H1 (cell line): ENCODE results near the gene CCDC178. TPM values are rescaled to one million over a fixed set of nuclear protein-coding genes. Genes with fewer than 3 reads are reported as not detected.

Experiments used
- KDM1A ChIP-seq: fragments of 200-600, 300-600 bp; sonication (generic); IDR thresholded peaks from 2 replicates; pipeline ENCODE4 v1.7.1; 2016; ENCODE audit warnings: mild to moderate bottlenecking, low read length, borderline replicate concordance
- POLR2A ChIP-seq, 2 experiments: IDR thresholded peaks; 1 replicate in 1 of 2; 2 replicates in 1 of 2; pipeline ENCODE4 v1.6.1; 2011; ENCODE audit warnings: low read depth in 2 of 2, low read length in 2 of 2, mild to moderate bottlenecking in 2 of 2; ENCODE audit errors: control extremely low read depth in 1 of 2
- RBBP5 ChIP-seq: IDR thresholded peaks from 2 replicates; pipeline ENCODE4 v1.7.1; 2012; ENCODE audit warnings: low read depth, mild to moderate bottlenecking, inconsistent platforms, low read length, moderate library complexity, borderline replicate concordance
- RFX5 ChIP-seq: IDR thresholded peaks from 2 replicates; pipeline ENCODE4 v1.6.1; 2011; ENCODE audit warnings: low read depth, low read length, improper control_type of control experiment, borderline replicate concordance
- SAP30 ChIP-seq: fragments of 300-600 bp; sonication (generic); IDR thresholded peaks from 2 replicates; pipeline ENCODE4 v1.7.1; 2012; ENCODE audit warnings: low read length, moderate library complexity, mild to moderate bottlenecking, inconsistent platforms; ENCODE audit not compliant: insufficient read depth, insufficient replicate concordance
- SRF ChIP-seq: IDR thresholded peaks from 2 replicates; pipeline ENCODE4 v1.6.1; 2011; ENCODE audit warnings: mild to moderate bottlenecking, low read depth, low read length, moderate library complexity
- polyA plus RNA-seq, 7 experiments: library from polyadenylated mRNA; depleted of rRNA in 3 of 7; stranded (reverse) in 5 of 7; unstranded in 2 of 7; fragments of >200 nt in 5 of 7; fragments of 200-250 nt in 2 of 7; gene quantifications; 1 replicate in 5 of 7; 2 replicates in 1 of 7; 4 replicates in 1 of 7; pipeline versions ENCODE4 v1.2.1 to v1.2.3, GENCODE V29; 2011 to 2013; ENCODE audit warnings: missing spikeins in 2 of 7, mixed read lengths in 2 of 7
- total RNA-seq: library from RNA; stranded (reverse); fragmentation: NEBNext Ultra II Directional; extraction: Animal tissue kit (Norgen Biotek cat#: 25700); gene quantifications from 2 replicates; pipeline ENCODE4 v1.2.1, GENCODE V29; 2021
- TF ChIP-seq, protein P1 (sequence below): fragments of 300-600 bp; sonication (generic); IDR thresholded peaks from 2 replicates; pipeline ENCODE4 v1.7.1; 2012; ENCODE audit warnings: low read length, moderate library complexity, mild to moderate bottlenecking, inconsistent platforms; ENCODE audit not compliant: insufficient replicate concordance

Gene CCDC178
- total and polyA plus RNA-seq, 2 of the 8 experiments (the other 6 are each of a cell fraction or from before 2014, with no cell fraction given): not detected

DNA sequence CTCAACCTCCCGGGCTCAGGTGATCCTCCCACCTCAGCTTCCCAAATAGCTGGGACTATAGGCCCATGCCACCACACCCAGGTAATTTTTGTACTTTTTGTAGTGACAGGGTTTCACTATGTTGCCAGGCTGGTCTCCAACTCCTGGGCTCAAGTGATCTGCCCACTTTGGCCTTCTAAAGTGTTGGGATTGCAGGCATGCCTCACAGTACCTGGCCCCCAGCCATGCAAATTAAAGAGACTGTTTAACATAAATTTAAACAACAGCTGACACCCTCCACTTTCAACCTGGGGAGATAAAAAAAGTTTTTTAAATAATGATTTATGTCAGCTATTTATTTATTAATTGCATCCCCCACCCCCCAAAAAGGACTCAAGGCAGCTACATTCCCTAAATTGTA lies 234.7 kb downstream of the CCDC178 start (continued):
- TF ChIP-seq, protein P1, sequence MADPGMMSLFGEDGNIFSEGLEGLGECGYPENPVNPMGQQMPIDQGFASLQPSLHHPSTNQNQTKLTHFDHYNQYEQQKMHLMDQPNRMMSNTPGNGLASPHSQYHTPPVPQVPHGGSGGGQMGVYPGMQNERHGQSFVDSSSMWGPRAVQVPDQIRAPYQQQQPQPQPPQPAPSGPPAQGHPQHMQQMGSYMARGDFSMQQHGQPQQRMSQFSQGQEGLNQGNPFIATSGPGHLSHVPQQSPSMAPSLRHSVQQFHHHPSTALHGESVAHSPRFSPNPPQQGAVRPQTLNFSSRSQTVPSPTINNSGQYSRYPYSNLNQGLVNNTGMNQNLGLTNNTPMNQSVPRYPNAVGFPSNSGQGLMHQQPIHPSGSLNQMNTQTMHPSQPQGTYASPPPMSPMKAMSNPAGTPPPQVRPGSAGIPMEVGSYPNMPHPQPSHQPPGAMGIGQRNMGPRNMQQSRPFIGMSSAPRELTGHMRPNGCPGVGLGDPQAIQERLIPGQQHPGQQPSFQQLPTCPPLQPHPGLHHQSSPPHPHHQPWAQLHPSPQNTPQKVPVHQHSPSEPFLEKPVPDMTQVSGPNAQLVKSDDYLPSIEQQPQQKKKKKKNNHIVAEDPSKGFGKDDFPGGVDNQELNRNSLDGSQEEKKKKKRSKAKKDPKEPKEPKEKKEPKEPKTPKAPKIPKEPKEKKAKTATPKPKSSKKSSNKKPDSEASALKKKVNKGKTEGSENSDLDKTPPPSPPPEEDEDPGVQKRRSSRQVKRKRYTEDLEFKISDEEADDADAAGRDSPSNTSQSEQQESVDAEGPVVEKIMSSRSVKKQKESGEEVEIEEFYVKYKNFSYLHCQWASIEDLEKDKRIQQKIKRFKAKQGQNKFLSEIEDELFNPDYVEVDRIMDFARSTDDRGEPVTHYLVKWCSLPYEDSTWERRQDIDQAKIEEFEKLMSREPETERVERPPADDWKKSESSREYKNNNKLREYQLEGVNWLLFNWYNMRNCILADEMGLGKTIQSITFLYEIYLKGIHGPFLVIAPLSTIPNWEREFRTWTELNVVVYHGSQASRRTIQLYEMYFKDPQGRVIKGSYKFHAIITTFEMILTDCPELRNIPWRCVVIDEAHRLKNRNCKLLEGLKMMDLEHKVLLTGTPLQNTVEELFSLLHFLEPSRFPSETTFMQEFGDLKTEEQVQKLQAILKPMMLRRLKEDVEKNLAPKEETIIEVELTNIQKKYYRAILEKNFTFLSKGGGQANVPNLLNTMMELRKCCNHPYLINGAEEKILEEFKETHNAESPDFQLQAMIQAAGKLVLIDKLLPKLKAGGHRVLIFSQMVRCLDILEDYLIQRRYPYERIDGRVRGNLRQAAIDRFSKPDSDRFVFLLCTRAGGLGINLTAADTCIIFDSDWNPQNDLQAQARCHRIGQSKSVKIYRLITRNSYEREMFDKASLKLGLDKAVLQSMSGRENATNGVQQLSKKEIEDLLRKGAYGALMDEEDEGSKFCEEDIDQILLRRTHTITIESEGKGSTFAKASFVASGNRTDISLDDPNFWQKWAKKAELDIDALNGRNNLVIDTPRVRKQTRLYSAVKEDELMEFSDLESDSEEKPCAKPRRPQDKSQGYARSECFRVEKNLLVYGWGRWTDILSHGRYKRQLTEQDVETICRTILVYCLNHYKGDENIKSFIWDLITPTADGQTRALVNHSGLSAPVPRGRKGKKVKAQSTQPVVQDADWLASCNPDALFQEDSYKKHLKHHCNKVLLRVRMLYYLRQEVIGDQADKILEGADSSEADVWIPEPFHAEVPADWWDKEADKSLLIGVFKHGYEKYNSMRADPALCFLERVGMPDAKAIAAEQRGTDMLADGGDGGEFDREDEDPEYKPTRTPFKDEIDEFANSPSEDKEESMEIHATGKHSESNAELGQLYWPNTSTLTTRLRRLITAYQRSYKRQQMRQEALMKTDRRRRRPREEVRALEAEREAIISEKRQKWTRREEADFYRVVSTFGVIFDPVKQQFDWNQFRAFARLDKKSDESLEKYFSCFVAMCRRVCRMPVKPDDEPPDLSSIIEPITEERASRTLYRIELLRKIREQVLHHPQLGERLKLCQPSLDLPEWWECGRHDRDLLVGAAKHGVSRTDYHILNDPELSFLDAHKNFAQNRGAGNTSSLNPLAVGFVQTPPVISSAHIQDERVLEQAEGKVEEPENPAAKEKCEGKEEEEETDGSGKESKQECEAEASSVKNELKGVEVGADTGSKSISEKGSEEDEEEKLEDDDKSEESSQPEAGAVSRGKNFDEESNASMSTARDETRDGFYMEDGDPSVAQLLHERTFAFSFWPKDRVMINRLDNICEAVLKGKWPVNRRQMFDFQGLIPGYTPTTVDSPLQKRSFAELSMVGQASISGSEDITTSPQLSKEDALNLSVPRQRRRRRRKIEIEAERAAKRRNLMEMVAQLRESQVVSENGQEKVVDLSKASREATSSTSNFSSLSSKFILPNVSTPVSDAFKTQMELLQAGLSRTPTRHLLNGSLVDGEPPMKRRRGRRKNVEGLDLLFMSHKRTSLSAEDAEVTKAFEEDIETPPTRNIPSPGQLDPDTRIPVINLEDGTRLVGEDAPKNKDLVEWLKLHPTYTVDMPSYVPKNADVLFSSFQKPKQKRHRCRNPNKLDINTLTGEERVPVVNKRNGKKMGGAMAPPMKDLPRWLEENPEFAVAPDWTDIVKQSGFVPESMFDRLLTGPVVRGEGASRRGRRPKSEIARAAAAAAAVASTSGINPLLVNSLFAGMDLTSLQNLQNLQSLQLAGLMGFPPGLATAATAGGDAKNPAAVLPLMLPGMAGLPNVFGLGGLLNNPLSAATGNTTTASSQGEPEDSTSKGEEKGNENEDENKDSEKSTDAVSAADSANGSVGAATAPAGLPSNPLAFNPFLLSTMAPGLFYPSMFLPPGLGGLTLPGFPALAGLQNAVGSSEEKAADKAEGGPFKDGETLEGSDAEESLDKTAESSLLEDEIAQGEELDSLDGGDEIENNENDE: no peak
- TF ChIP-seq RFX5 (no peak), RBBP5 (no peak), SAP30 (no peak), POLR2A (IDR thresholded peaks at IDR 0.05; ENCODE audit: control extremely low read depth in 1 of 2, low read depth in 2 of 2, low read length in 2 of 2) (no peak), KDM1A (no peak), SRF (no peak)
